BE2C (cell line): ENCODE measurements around the gene BLACAT1.
A peak's percentile ranks its signal among the peaks of the same experiment; 100 is the strongest.

Experiments used
- DNase-seq: peaks from one replicate; pipeline ENCODE4 v3.0.0-alpha.2; 2020
- H3K27me3 ChIP-seq: fragments of 250-450 bp; sonication (Bioruptor Pico); 2 replicates; pipeline ENCODE4 v1.5.1; 2020; ENCODE audit warnings: mild to moderate bottlenecking
- H3K36me3 ChIP-seq: fragments of 250-450 bp; sonication (Bioruptor Pico); 2 replicates; pipeline ENCODE4 v1.5.1; 2020; ENCODE audit warnings: mild to moderate bottlenecking
- H3K4me1 ChIP-seq: fragments of 250-450 bp; sonication (Bioruptor Pico); 2 replicates; pipeline ENCODE4 v1.5.1; 2020
- H3K4me3 ChIP-seq: 2 replicates; pipeline ENCODE4 v1.5.1; 2011; ENCODE audit warnings: low read depth, low read length
- H3K9me3 ChIP-seq: fragments of 250-450 bp; sonication (Bioruptor Pico); 2 replicates; pipeline ENCODE4 v1.5.1; 2020
- CTCF ChIP-seq: IDR thresholded peaks from 2 replicates; pipeline ENCODE4 v1.5.1; 2012; ENCODE audit warnings: mild to moderate bottlenecking, low read depth, low read length

Gene BLACAT1

GRCh38 chr1:205493241-205494085, 37.6 kb upstream of the BLACAT1 start:
- TF ChIP-seq CTCF, result no peak
- no peak overlapping the region for H3K4me3 ChIP-seq
- no peaks in the 10 kb centered on the region for H3K36me3 ChIP-seq
- H3K27me3 ChIP-seq, result no peaks in the 10 kb centered on the region
- H3K4me1 ChIP-seq, result peaks cover 4% of the 10 kb centered on the region; the same call in 1 of the 2 replicates
- H3K9me3 ChIP-seq, result no peaks in the 10 kb centered on the region
- peak; percentile 41 for DNase-seq

GRCh38 chr1:205492774-205493173, 36.9 kb upstream of the BLACAT1 start:
- Histone ChIP-seq H3K4me1 (peaks cover 4% of the 10 kb centered on the region; the same call in 1 of the 2 replicates), H3K27me3 (no peaks in the 10 kb centered on the region), H3K4me3 (no peak overlapping the region), H3K36me3 (no peaks in the 10 kb centered on the region), H3K9me3 (no peaks in the 10 kb centered on the region)
- DNase-seq, result no peak
- TF ChIP-seq CTCF, result no peak

GRCh38 chr1:205492201-205492667, 36.4 kb upstream of the BLACAT1 start:
- no peak for DNase-seq
- Histone ChIP-seq H3K4me1 (peaks cover 4% of the 10 kb centered on the region; the same call in 1 of the 2 replicates), H3K4me3 (no peak overlapping the region), H3K36me3 (no peaks in the 10 kb centered on the region), H3K9me3 (no peaks in the 10 kb centered on the region), H3K27me3 (no peaks in the 10 kb centered on the region)
- TF ChIP-seq CTCF, result no peak

GRCh38 chr1:205491794-205492193, 35.9 kb upstream of the BLACAT1 start:
- no peak overlapping the region for H3K4me3 ChIP-seq
- no peak for DNase-seq
- no peaks in the 10 kb centered on the region for H3K36me3 ChIP-seq
- no peaks in the 10 kb centered on the region for H3K27me3 ChIP-seq
- H3K9me3 ChIP-seq, result no peaks in the 10 kb centered on the region
- TF ChIP-seq CTCF, result no peak
- H3K4me1 ChIP-seq, result peaks cover 4% of the 10 kb centered on the region; the same call in 1 of the 2 replicates

GRCh38 chr1:205488074-205488723, 32.4 kb upstream of the BLACAT1 start:
- Histone ChIP-seq H3K36me3 (no peaks in the 10 kb centered on the region), H3K27me3 (peaks cover under 1% of the 10 kb centered on the region; the same call in 1 of the 2 replicates), H3K9me3 (no peaks in the 10 kb centered on the region), H3K4me3 (no peak overlapping the region), H3K4me1 (peaks cover 5% of the 10 kb centered on the region; the same call in 1 of the 2 replicates)
- peak; percentile 90 for TF ChIP-seq CTCF
- peak; percentile 68 for DNase-seq
